A549 (cell line): Measurements from ENCODE around the gene STARD3NL.

ENCODE experiments used
- BHLHE40 ChIP-seq: IDR thresholded peaks from 2 replicates; pipeline ENCODE4 v1.6.1; 2012; ENCODE audit warnings: low read depth, low read length, inconsistent platforms
- CTCF ChIP-seq: fragments of >200 bp; sonication (Bioruptor Twin); formaldehyde crosslinking; IDR thresholded peaks from 3 replicates; pipeline ENCODE4 v1.5.1; 2016
- EP300 ChIP-seq, 2 experiments: fragments of >200 bp; sonication (Bioruptor Twin); formaldehyde crosslinking; IDR thresholded peaks; 2 replicates in 1 of 2; 3 replicates in 1 of 2; pipeline ENCODE4 v1.6.1; 2016 to 2017
- HES2 ChIP-seq: fragments of >200 bp; sonication (Bioruptor Twin); formaldehyde crosslinking; IDR thresholded peaks from 2 replicates; pipeline ENCODE4 v1.6.1; 2016
- MAFK ChIP-seq: fragments of 450-650 bp; IDR thresholded peaks from 2 replicates; pipeline ENCODE4 v1.6.1; 2014; ENCODE audit not compliant: partially characterized antibody
- MAX ChIP-seq: IDR thresholded peaks from 2 replicates; pipeline ENCODE4 v1.6.1; 2012
- POLR2A ChIP-seq: IDR thresholded peaks from 2 replicates; pipeline ENCODE4 v1.6.1; 2012; ENCODE audit warnings: mild to moderate bottlenecking, low read length
- SMC3 ChIP-seq: fragments of >200 bp; sonication (Bioruptor Twin); formaldehyde crosslinking; IDR thresholded peaks from 3 replicates; pipeline ENCODE4 v1.6.1; 2018; ENCODE audit warnings: inconsistent platforms
- USF2 ChIP-seq: fragments of 450-650 bp; IDR thresholded peaks from 2 replicates; pipeline ENCODE4 v1.6.1; 2014; ENCODE audit warnings: antibody characterized with exemption

- TF ChIP-seq POLR2A = no peak
- no peak for TF ChIP-seq SMC3
- TF ChIP-seq CTCF = no peak
- TF ChIP-seq HES2 = no peak
- no peak for TF ChIP-seq MAFK
- TF ChIP-seq MAX = no peak
- TF ChIP-seq EP300 (IDR thresholded peaks at IDR 0.05) = no peak
- no peak for TF ChIP-seq USF2
- no peak for TF ChIP-seq BHLHE40
Measured at GRCh38 chr7:38217672-38218071, 39.6 kb downstream of the STARD3NL start.
